HEK293T (cell line): Measurements from ENCODE around the gene EGFLAM.
A peak's percentile ranks its signal among the peaks of the same experiment; 100 is the strongest.

Experiments used
- CTCF ChIA-PET: fragments of 350-600 bp; formaldehyde crosslinking; extraction: SDS; loops from one replicate; lab custom pipeline; 2021; ENCODE audit warnings: antibody characterized with exemption, inconsistent platforms; lab: Yijun Ruan, JAX
- POLR2A ChIA-PET: fragments of 350-600 bp; formaldehyde crosslinking; extraction: SDS; loops from one replicate; lab custom pipeline; 2020; ENCODE audit warnings: antibody characterized with exemption, inconsistent platforms; lab: Yijun Ruan, JAX
- DNase-seq: peaks from one replicate; pipeline ENCODE4 v3.0.0; 2012; ENCODE audit warnings: mixed read lengths; ENCODE audit errors: extremely low spot score
- ARNT ChIP-seq: fragments of 450-650 bp; IDR thresholded peaks from 2 replicates; pipeline ENCODE4 v1.6.1; 2017; ENCODE audit warnings: mild to moderate bottlenecking
- BHLHE40 ChIP-seq: fragments of 450-650 bp; IDR thresholded peaks from 2 replicates; pipeline ENCODE4 v1.6.1; 2016; ENCODE audit warnings: mild to moderate bottlenecking, moderate library complexity, borderline replicate concordance
- CTBP1 ChIP-seq: fragments of 450-650 bp; IDR thresholded peaks from 2 replicates; pipeline ENCODE4 v1.6.1; 2016; ENCODE audit warnings: borderline replicate concordance
- ELF4 ChIP-seq: fragments of 450-650 bp; IDR thresholded peaks from 2 replicates; pipeline ENCODE4 v1.6.1; 2017; ENCODE audit warnings: antibody characterized with exemption
- FOXA1 ChIP-seq: fragments of 450-650 bp; IDR thresholded peaks from 2 replicates; pipeline ENCODE4 v1.6.1; 2016; ENCODE audit warnings: mild to moderate bottlenecking
- FOXK2 ChIP-seq: fragments of 450-650 bp; IDR thresholded peaks from 2 replicates; pipeline ENCODE4 v1.6.1; 2016; ENCODE audit warnings: mild to moderate bottlenecking
- FOXM1 ChIP-seq: fragments of 450-650 bp; IDR thresholded peaks from 2 replicates; pipeline ENCODE4 v1.6.1; 2017; ENCODE audit warnings: mild to moderate bottlenecking, borderline replicate concordance
- HDGF ChIP-seq: fragments of 450-650 bp; IDR thresholded peaks from 2 replicates; pipeline ENCODE4 v1.6.1; 2017; ENCODE audit warnings: antibody characterized with exemption, borderline replicate concordance
- L3MBTL2 ChIP-seq: fragments of 450-650 bp; conservative IDR thresholded peaks from 2 replicates; pipeline ENCODE4 v1.6.1; 2016; ENCODE audit warnings: mild to moderate bottlenecking
- LEF1 ChIP-seq: fragments of 450-650 bp; IDR thresholded peaks from 2 replicates; pipeline ENCODE4 v1.6.1; 2017; ENCODE audit warnings: mild to moderate bottlenecking, borderline replicate concordance
- NFRKB ChIP-seq: fragments of 450-650 bp; IDR thresholded peaks from 2 replicates; pipeline ENCODE4 v1.6.1; 2016; ENCODE audit warnings: mild to moderate bottlenecking, moderate library complexity
- SP1 ChIP-seq: fragments of 450-650 bp; IDR thresholded peaks from 2 replicates; pipeline ENCODE4 v1.6.1; 2017
- SUZ12 ChIP-seq: fragments of 450-650 bp; IDR thresholded peaks from 2 replicates; pipeline ENCODE4 v1.6.1; 2016; ENCODE audit warnings: mild to moderate bottlenecking
- TARDBP ChIP-seq: fragments of 450-650 bp; IDR thresholded peaks from 2 replicates; pipeline ENCODE4 v1.6.1; 2016
- ZNF384 ChIP-seq: fragments of 450-650 bp; IDR thresholded peaks from 2 replicates; pipeline ENCODE4 v1.6.1; 2016
- TF ChIP-seq, protein P1 (sequence below): fragments of 450-650 bp; IDR thresholded peaks from 2 replicates; pipeline ENCODE4 v1.6.1; 2016

Gene EGFLAM

DNA sequence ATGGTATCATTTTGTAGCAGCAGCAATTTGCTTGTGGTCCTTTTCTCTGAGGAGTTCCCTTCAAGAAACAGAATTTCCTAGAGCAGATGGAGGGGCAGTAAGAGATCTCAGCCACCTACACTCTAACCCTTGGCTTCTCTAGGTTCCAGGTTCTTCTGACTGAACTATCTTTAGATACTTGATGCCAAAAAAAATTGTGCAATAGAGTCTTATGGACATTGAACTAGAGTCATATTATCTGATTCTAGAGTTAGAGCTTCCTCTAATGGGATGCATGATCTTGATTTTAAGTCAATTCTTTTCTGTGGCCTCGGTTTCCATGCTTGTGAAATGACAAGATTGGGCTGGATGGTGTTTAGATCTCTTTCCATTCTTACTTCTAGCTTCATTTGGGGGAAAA is 142.8 kb downstream of the EGFLAM start:
- ChIA-PET CTCF (no interaction called here), POLR2A (no interaction called here)
- no peak for TF ChIP-seq ZNF384
- TF ChIP-seq CTBP1 = no peak
- TF ChIP-seq FOXA1 = no peak
- no peak for TF ChIP-seq TARDBP
- TF ChIP-seq FOXK2 = no peak
- TF ChIP-seq, protein P1, sequence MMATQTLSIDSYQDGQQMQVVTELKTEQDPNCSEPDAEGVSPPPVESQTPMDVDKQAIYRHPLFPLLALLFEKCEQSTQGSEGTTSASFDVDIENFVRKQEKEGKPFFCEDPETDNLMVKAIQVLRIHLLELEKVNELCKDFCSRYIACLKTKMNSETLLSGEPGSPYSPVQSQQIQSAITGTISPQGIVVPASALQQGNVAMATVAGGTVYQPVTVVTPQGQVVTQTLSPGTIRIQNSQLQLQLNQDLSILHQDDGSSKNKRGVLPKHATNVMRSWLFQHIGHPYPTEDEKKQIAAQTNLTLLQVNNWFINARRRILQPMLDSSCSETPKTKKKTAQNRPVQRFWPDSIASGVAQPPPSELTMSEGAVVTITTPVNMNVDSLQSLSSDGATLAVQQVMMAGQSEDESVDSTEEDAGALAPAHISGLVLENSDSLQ = no peak
- TF ChIP-seq HDGF = no peak
- no peak for TF ChIP-seq BHLHE40
- no peak for TF ChIP-seq SUZ12
- TF ChIP-seq L3MBTL2 = no peak
- TF ChIP-seq SP1 = no peak
- no peak for TF ChIP-seq LEF1
- no peak for TF ChIP-seq ELF4
- TF ChIP-seq ARNT = no peak
- no peak for DNase-seq

DNA sequence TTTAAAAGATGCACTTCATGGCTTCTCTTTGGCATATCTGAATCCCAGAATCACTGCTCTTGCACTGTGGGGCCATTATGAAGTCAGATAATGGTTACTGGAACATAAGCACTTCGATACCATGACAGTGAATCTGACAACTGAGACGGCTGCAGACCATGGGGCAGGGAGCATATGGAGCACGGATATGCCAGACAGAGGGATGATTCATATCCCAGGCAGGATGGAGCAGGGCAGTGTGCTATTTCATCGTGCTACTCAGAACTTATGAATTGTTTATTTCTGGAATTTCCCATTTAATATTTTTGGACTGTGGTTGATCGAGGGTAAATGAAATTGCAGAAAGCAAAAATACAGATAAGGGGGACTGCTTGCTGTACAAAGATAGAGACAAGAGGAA is 145.0 kb downstream of the EGFLAM start:
- POLR2A ChIA-PET = no interaction called here
- CTCF ChIA-PET = no interaction called here
- no peak for DNase-seq
- TF ChIP-seq FOXM1 = no peak
- TF ChIP-seq FOXK2 = no peak
- no peak for TF ChIP-seq SUZ12
- TF ChIP-seq ZNF384 = no peak
- no peak for TF ChIP-seq SP1
- TF ChIP-seq L3MBTL2 = no peak
- TF ChIP-seq FOXA1 = no peak
- TF ChIP-seq HDGF = no peak
- no peak for TF ChIP-seq NFRKB
- TF ChIP-seq ARNT = no peak
- no peak for TF ChIP-seq TARDBP
- TF ChIP-seq BHLHE40 = no peak
- no peak for TF ChIP-seq ELF4
- TF ChIP-seq, protein P1 = no peak
- no peak for TF ChIP-seq LEF1

DNA sequence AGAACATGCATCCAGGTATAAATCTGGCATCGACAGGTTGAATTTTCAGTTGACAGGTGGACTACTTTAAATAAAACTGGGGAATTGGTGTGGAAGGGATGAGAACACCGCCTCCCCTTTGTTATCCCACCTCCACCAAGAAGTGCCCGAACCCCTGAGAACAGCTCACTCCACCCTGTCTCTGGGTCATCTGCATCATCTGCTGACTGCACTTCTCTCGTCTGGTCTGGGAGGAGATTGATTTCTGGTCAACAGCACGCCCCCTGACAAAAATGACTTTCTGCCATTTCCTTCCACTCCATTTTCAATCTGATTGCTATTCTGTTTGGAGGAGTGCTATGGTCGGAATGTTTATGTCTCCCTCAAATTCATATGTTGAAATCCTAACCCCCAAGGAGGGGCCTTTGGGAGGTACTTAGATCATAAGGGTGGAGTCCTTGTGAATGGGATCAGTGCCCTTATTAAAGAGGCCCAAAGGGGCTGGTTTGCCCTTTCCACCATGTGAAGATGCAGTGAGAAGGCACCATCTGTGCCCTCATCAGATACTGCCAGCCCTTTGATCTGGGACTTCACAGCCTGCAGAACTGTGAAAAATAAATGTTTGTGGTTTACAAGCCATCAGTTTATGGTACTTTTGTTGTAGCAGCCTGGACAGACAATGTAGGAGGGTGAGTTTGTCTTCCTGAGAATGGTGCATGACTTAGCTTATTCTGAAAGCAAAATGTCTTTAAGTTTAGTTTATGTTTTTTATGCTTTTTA is 145.7 kb downstream of the EGFLAM start:
- CTCF ChIA-PET = no interaction called here
- POLR2A ChIA-PET = no interaction called here
- no peak for DNase-seq
- TF ChIP-seq BHLHE40 (no peak), TARDBP (no peak), NFRKB (no peak), SUZ12 (no peak), FOXA1 (no peak), FOXM1 (no peak), ARNT (no peak), FOXK2 (no peak), ELF4 (no peak), SP1 (no peak), CTBP1 (no peak), L3MBTL2 (no peak), LEF1 (no peak)
- TF ChIP-seq, protein P1 = no peak

DNA sequence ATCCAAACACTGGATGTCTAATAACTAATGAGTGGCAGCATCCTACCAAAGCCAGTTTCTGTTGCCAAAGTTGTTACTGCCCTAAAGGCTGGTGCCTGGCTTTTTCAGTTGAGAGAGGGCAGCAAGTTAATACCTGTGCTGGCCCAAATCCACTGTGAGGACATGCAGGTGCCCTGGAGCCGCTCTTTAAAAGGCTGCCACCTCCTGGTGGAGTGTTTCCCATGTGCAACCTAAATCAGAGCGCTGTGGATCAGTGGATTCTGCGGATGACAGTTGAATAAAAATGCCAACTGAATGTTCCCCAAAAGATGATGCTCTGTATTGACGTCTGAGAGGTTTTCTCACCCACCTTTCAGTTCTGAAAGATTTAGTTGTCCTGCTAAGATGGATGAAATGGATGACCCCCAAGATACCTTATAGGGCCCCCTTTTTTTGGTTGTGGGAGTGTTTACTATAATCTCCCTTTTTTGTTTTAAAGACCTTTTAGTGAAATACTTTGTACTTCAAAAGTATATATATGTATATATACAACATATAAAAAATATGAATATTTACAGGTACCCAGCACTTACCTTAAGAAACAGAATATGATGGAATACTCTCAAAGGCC is 146.4 kb downstream of the EGFLAM start:
- TF ChIP-seq ARNT (no peak), SUZ12 (no peak), FOXK2 (no peak), FOXM1 (no peak), ELF4 (no peak), L3MBTL2 (no peak), FOXA1 (no peak), NFRKB (no peak), CTBP1 (no peak), ZNF384 (no peak), BHLHE40 (no peak), TARDBP (no peak), LEF1 (no peak), HDGF (no peak), SP1 (no peak)
- TF ChIP-seq, protein P1 = no peak
- POLR2A ChIA-PET = no interaction called here
- CTCF ChIA-PET = no interaction called here
- DNase-seq = peak; percentile 22

DNA sequence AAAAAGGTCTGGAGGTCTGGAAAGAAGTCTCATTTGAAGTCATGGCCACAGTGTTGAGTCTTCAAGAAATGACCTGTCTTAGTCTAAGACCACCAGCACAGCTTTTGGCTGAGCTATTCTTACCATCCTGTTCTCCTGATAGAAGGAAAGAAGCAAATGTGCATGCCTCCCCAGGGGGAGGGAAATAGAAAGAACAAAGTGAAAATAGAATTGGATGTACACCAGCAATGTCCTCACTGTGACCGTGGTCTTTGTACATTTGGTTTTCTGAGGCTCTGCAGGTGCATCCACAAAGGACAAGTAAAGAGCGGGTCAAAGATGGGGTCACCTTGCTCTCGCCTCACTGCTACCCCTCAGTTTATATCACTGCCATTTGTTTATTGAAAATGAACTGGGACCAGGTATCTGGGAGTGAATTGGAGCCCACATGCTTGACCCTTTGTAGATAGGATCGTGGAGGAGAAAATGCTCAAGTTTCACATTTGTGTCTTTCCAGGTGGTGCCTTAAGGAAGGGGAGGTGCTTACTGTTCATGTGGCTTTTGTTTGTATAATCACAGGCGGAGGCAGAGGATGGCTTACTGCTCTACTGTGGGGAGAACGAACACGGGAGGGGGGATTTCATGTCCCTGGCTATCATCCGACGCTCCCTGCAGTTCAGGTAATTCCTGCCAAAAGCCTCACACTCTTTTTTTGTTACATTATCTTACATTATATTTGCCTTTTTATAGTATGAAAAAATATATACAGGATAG is 150.3 kb downstream of the EGFLAM start:
- no peak for DNase-seq
- POLR2A ChIA-PET = no interaction called here
- TF ChIP-seq ARNT = no peak
- TF ChIP-seq FOXA1 = no peak
- no peak for TF ChIP-seq LEF1
- no peak for TF ChIP-seq SP1
- CTCF ChIA-PET = interaction anchor here (1.4 kb wide), 1 partner anchor 12 kb away, joined by 5 read pairs; no protein-coding TSS in a partner anchor
